Measurements from ENCODE around the gene CLEC9A.

Gene CLEC9A

GRCh38 chr12:10058387-10058786, 27.9 kb downstream of the CLEC9A start:
- in situ Hi-C loops (cut with MboI; ENCODE audit: low sequenced_read_pairs), result no loop called here

GRCh38 chr12:10065241-10065640, 34.8 kb downstream of the CLEC9A start:
- in situ Hi-C loops (cut with MboI; ENCODE audit: low sequenced_read_pairs), result no loop called here

- in situ Hi-C loops (cut with MboI; ENCODE audit: low sequenced_read_pairs), result no loop called here
Measured at GRCh38 chr12:10067264-10067663, 36.8 kb downstream of the CLEC9A start.

GRCh38 chr12:10067942-10068341, 37.5 kb downstream of the CLEC9A start:
- in situ Hi-C loops (cut with MboI; ENCODE audit: low sequenced_read_pairs), result no loop called here

- in situ Hi-C loops (cut with MboI; ENCODE audit: low sequenced_read_pairs), result no loop called here
Measured at GRCh38 chr12:10068644-10069043, 38.2 kb downstream of the CLEC9A start.

- in situ Hi-C loops (cut with MboI; ENCODE audit: low sequenced_read_pairs), result no loop called here
Measured at GRCh38 chr12:10069099-10069498, 38.6 kb downstream of the CLEC9A start.

- in situ Hi-C loops (cut with MboI; ENCODE audit: low sequenced_read_pairs), result no loop called here
Measured at GRCh38 chr12:10069976-10070375, 39.5 kb downstream of the CLEC9A start.

GRCh38 chr12:10070380-10070779, 39.9 kb downstream of the CLEC9A start:
- in situ Hi-C loops (cut with MboI; ENCODE audit: low sequenced_read_pairs), result no loop called here

GRCh38 chr12:10072131-10072530, 41.6 kb downstream of the CLEC9A start:
- in situ Hi-C loops (cut with MboI; ENCODE audit: low sequenced_read_pairs), result no loop called here

- in situ Hi-C loops (cut with MboI; ENCODE audit: low sequenced_read_pairs), result no loop called here
Measured at GRCh38 chr12:10073261-10073660, 42.8 kb downstream of the CLEC9A start.

- in situ Hi-C loops (cut with MboI; ENCODE audit: low sequenced_read_pairs), result no loop called here
Measured at GRCh38 chr12:10075451-10075850, 45.0 kb downstream of the CLEC9A start.

GRCh38 chr12:10082117-10082874, 51.8 kb downstream of the CLEC9A start:
- in situ Hi-C loops (cut with MboI; ENCODE audit: low sequenced_read_pairs), result no loop called here

GRCh38 chr12:10084733-10085132, 54.3 kb downstream of the CLEC9A start:
- in situ Hi-C loops (cut with MboI; ENCODE audit: low sequenced_read_pairs), result no loop called here

GRCh38 chr12:10086387-10086786, 55.9 kb downstream of the CLEC9A start:
- in situ Hi-C loops (cut with MboI; ENCODE audit: low sequenced_read_pairs), result no loop called here

GRCh38 chr12:10088031-10088430, 57.5 kb downstream of the CLEC9A start:
- in situ Hi-C loops (cut with MboI; ENCODE audit: low sequenced_read_pairs), result no loop called here

- in situ Hi-C loops (cut with MboI; ENCODE audit: low sequenced_read_pairs), result no loop called here
Measured at GRCh38 chr12:10088955-10089900, 58.7 kb downstream of the CLEC9A start.

GRCh38 chr12:10094646-10095395, 64.3 kb downstream of the CLEC9A start:
- in situ Hi-C loops (cut with MboI; ENCODE audit: low sequenced_read_pairs), result no loop called here

- in situ Hi-C loops (cut with MboI; ENCODE audit: low sequenced_read_pairs), result no loop called here
Measured at GRCh38 chr12:10095971-10096370, 65.5 kb downstream of the CLEC9A start.

GRCh38 chr12:10097521-10097920, 67.0 kb downstream of the CLEC9A start:
- in situ Hi-C loops (cut with MboI; ENCODE audit: low sequenced_read_pairs), result no loop called here

- in situ Hi-C loops (cut with MboI; ENCODE audit: low sequenced_read_pairs), result no loop called here
Measured at GRCh38 chr12:10098791-10099190, 68.3 kb downstream of the CLEC9A start, which contains the start of gene CLEC1A. TSS of gene CLEC1A (minus strand) at chr12:10098985. CDS start at chr12:10098922, 63 bp downstream.

GRCh38 chr12:10101042-10101579, 70.6 kb downstream of the CLEC9A start:
- in situ Hi-C loops (cut with MboI; ENCODE audit: low sequenced_read_pairs), result no loop called here

Measured in HL-60/S4 treated with retinoic acid at 250 ng/mL for 4 days and 3 days (cell line).